Measurements from ENCODE around the gene GPX2. TPM values are rescaled to one million over a fixed set of nuclear protein-coding genes. Genes with fewer than 3 reads are reported as not detected.

Gene GPX2
- total RNA-seq, 1 donor from 2014 or later, result 68.1 TPM

DNA sequence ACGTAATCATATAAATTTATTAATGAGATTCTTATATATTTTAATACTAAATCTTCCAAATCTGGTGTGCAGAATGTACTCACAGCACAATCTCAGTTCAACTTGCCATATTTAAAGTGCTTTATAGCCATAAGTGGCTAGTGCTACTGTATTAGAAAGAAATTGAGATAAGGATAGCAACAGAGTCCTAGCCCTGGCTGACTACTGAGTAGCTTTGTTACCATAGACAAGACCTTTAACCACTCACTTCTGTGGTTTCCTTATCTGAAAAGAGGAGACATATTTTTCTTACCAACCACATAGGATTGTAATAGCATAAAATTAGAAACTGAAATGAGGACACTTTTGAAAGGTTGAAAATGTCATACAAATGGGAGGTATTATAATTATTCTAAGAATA lies 30.3 kb downstream of the GPX2 start:
- ATAC-seq, result no peak

DNA sequence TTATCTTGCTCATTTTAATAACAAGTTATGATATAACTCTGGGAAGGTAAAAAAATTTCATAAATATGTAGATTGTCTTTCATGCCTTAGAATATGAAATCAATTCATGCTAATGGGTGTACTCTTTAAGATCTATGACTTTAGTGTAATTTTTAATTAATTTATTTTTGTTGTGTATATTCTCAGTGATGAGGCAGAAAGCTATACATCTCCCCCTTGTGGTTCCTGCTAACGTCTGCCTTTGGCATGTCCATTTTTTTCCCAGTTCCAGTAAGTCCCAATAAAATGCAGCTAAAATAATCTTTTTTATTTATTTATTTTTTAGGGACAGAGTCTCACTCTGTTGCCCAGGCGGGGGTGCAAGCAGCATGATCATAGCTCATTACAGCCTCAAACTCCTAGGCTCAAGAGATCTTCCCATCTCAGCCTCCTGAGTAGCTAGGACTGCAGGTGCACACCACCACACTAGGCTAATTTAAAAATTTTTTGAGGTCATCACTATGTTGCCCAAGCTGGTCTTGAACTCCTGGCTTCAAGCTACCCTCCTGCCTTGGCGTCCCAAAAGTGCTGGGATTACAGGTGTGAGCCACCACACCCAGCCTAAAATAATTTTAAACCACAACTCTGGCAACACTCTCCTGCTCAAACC lies 31.6 kb downstream of the GPX2 start:
- ATAC-seq, result no peak

DNA sequence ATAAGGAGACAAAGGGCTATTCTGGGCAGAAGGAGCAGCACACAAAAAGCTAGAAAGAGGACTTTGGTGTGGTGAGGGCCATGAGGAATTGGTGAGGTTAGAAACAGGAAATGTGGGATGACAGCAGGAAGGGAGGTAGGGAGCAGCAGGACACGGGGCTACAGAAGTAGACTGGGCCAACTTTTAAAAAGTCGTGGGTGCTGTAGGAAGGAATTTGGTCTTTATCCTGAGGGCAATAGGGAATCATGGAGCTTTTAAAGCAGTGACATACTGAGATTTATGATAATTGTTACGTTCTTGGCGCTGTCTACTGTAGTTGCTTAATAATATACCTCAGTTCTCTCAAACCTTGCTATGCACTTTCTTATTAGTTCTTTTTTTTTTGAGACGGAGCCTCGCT lies 36.5 kb downstream of the GPX2 start:
- no peak for ATAC-seq

DNA sequence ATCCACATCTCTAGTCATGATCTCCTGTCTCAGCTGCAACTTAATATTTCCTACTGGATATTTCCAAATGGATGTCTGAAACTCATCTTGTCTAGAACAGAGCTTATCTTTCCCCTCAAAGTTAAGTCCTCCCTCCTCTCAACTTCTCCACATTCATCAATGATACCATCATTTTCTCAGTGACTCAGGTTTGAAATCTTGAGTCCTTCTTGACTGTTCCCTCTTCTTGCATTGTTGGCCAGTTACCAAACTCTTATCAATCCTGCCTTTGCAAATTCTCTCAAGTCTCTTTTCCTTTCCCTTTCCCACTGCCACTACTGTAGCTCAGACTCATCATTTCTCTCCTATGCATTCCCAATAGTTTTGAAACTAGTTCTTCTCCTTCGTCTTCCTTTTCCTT lies 42.6 kb downstream of the GPX2 start:
- ATAC-seq, result no peak

DNA sequence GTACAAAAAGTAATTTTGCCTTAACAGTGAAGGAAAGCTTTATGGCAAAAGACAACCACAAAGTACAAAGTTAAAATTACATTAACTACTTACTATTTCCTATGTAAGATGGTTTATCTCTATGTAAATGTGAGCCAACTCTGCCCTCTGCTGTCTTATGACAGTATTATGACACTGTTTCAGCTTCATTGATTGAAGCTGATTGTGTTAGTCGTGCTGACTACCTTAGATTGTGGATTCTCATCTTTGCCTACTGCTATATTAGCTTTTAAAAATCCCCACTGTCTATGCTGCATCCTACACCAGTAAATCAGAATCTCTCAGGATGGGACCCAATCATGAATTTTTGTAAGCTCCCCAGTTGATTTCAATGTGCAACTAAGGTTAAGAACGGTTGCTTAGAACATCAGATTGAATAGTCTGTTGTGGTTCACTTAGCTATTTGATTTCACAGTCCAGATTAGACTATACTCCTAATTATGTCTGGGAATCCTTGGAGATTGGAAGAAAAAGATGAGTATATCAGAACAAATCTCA lies 50.6 kb downstream of the GPX2 start:
- peak; percentile 91 for ATAC-seq

DNA sequence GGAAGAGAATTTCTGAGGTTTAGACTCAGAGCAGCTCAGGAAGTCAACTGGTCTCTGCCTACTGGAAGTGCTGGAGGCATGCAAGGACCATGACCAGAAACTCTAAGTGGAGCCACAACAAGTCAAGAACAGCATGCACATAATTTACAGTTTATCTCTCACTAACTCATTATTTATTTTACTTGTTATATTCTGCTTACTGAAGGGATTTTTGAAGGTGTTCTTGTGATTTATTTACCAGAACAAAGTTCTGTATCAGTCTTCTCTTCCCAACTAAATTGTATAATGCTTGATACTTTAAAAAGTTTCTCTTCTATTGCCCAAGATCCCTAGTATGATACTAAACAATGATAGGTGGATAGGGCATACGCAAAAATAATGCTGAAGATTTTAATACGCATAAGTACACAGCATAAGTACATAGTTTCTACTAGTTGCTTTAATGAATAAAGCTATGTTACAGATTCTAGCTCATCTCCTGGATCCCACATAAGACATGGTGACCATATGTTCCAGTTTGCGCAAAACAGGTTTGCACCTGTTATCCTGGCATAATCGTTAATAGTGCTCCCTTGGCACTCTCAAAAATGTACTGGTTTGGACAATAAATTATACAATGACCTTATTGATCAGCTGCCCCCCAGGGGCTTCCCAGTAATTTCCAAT lies 51.2 kb downstream of the GPX2 start:
- no peak for ATAC-seq

DNA sequence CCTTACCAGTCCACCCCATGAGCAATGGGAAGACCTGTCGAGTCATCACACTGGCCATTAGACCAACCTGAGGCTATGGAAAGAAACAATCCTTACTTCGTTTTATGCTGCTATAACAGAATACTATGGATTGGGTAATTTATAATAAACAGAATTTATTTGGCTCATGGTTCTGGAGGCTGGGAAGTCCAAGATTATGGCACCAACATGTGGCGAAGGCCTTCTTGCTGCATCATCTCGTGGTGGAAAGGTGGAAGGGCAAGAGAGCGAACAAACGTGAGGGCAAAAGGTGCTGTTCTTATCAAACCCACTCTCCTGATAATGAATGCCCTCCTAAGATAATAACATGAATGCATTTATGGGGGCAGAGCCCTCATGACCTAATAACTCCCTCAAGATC lies 53.2 kb downstream of the GPX2 start:
- ATAC-seq, result no peak

Other genes starting within 250 kb of the GPX2 start
- 62.9 TPM for gene PLEKHG3, start 238.3 kb downstream of the GPX2 start, total RNA-seq
- 0.08 TPM for gene SPTB, start 62.8 kb downstream of the GPX2 start, total RNA-seq
- 38.6 TPM for gene CHURC1, start 28.3 kb downstream of the GPX2 start, total RNA-seq
- 1.8 TPM for gene RAB15, start 29.6 kb upstream of the GPX2 start, total RNA-seq
- gene FNTB, start 44.1 kb upstream of the GPX2 start, total RNA-seq, result 22.6 TPM
- 90.8 TPM for gene MAX, start 159.8 kb upstream of the GPX2 start, total RNA-seq